HEK293 (cell line): ENCODE results near the gene LPCAT1.

Experiments used
- REPIN1 ChIP-seq: fragments of 450-650 bp; formaldehyde crosslinking; IDR thresholded peaks from 2 replicates; pipeline ENCODE4 v1.5.1; 2017; ENCODE audit warnings: missing biosample characterization, missing genetic modification characterization, low read depth
- SALL2 ChIP-seq: fragments of 450-650 bp; formaldehyde crosslinking; IDR thresholded peaks from 2 replicates; pipeline ENCODE4 v1.5.0; 2017; ENCODE audit warnings: missing biosample characterization, mild to moderate bottlenecking, missing genetic modification characterization, borderline replicate concordance
- ZBTB17 ChIP-seq: fragments of 450-650 bp; formaldehyde crosslinking; IDR thresholded peaks from 2 replicates; pipeline ENCODE4 v1.5.1; 2016; ENCODE audit warnings: missing biosample characterization, missing genetic modification characterization
- ZFHX2 ChIP-seq: fragments of 450-650 bp; formaldehyde crosslinking; conservative IDR thresholded peaks from 2 replicates; pipeline ENCODE4 v1.5.1; 2016; ENCODE audit warnings: missing biosample characterization, missing genetic modification characterization
- ZNF132 ChIP-seq: fragments of 450-650 bp; formaldehyde crosslinking; IDR thresholded peaks from 2 replicates; pipeline ENCODE4 v1.5.1; 2017; ENCODE audit warnings: missing biosample characterization, missing genetic modification characterization, borderline replicate concordance
- ZNF175 ChIP-seq: fragments of 450-650 bp; formaldehyde crosslinking; IDR thresholded peaks from 2 replicates; pipeline ENCODE4 v1.5.1; 2016; ENCODE audit warnings: missing biosample characterization, missing genetic modification characterization
- ZNF341 ChIP-seq: fragments of 450-650 bp; formaldehyde crosslinking; IDR thresholded peaks from 2 replicates; pipeline ENCODE4; 2016; ENCODE audit warnings: low read depth, missing biosample characterization, missing genetic modification characterization
- ZNF423 ChIP-seq: fragments of 450-650 bp; formaldehyde crosslinking; IDR thresholded peaks from 2 replicates; pipeline ENCODE4 v1.5.1; 2016; ENCODE audit warnings: missing biosample characterization, missing genetic modification characterization
- ZNF561 ChIP-seq: fragments of 450-650 bp; IDR thresholded peaks from 2 replicates; pipeline ENCODE4 v1.5.1; 2018; ENCODE audit warnings: missing biosample characterization, missing genetic modification characterization, borderline replicate concordance
- ZNF785 ChIP-seq: fragments of 450-650 bp; formaldehyde crosslinking; IDR thresholded peaks from 2 replicates; pipeline ENCODE4 v1.5.1; 2016; ENCODE audit warnings: missing biosample characterization, missing genetic modification characterization
- TF ChIP-seq, protein P1 (sequence below): fragments of 450-650 bp; formaldehyde crosslinking; IDR thresholded peaks from 2 replicates; pipeline ENCODE4 v1.5.1; 2016; ENCODE audit warnings: missing biosample characterization, missing genetic modification characterization
- TF ChIP-seq, protein P2 (sequence below): fragments of 450-650 bp; formaldehyde crosslinking; IDR thresholded peaks from 2 replicates; pipeline ENCODE4 v1.5.1; 2016; ENCODE audit warnings: missing biosample characterization, missing genetic modification characterization, borderline replicate concordance

DNA sequence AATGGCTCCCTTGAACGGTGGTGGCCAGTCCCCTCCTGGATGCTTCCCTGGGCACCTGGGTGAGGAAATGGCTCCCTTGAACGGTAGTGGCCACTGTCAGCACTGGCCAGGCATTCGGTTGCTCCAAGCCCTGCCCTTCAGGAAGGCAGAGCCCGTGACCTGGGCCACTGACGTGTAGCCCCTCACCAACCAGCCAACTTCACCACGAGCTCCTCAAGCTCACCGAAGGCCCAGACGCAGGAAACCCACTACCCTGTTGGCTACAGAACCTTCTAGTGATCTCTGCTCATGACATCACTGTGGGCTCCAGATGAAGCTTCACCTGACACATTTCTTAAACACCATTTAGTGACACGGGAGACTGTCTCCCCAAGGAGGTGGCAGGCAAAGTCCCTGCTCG lies 87.7 kb downstream of the LPCAT1 start:
- TF ChIP-seq REPIN1 (tag by site-specific recombination) (no peak), ZNF785 (no peak), ZFHX2 (tag by site-specific recombination) (no peak), ZNF341 (no peak), ZBTB17 (tag by site-specific recombination) (no peak), SALL2 (tag by site-specific recombination) (no peak), ZNF561 (tag by site-specific recombination) (no peak), ZNF423 (tag by site-specific recombination) (no peak), ZNF175 (tag by site-specific recombination) (no peak), ZNF132 (no peak)
- TF ChIP-seq, protein P1, sequence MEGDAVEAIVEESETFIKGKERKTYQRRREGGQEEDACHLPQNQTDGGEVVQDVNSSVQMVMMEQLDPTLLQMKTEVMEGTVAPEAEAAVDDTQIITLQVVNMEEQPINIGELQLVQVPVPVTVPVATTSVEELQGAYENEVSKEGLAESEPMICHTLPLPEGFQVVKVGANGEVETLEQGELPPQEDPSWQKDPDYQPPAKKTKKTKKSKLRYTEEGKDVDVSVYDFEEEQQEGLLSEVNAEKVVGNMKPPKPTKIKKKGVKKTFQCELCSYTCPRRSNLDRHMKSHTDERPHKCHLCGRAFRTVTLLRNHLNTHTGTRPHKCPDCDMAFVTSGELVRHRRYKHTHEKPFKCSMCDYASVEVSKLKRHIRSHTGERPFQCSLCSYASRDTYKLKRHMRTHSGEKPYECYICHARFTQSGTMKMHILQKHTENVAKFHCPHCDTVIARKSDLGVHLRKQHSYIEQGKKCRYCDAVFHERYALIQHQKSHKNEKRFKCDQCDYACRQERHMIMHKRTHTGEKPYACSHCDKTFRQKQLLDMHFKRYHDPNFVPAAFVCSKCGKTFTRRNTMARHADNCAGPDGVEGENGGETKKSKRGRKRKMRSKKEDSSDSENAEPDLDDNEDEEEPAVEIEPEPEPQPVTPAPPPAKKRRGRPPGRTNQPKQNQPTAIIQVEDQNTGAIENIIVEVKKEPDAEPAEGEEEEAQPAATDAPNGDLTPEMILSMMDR (tag by site-specific recombination): no peak
- TF ChIP-seq, protein P2, sequence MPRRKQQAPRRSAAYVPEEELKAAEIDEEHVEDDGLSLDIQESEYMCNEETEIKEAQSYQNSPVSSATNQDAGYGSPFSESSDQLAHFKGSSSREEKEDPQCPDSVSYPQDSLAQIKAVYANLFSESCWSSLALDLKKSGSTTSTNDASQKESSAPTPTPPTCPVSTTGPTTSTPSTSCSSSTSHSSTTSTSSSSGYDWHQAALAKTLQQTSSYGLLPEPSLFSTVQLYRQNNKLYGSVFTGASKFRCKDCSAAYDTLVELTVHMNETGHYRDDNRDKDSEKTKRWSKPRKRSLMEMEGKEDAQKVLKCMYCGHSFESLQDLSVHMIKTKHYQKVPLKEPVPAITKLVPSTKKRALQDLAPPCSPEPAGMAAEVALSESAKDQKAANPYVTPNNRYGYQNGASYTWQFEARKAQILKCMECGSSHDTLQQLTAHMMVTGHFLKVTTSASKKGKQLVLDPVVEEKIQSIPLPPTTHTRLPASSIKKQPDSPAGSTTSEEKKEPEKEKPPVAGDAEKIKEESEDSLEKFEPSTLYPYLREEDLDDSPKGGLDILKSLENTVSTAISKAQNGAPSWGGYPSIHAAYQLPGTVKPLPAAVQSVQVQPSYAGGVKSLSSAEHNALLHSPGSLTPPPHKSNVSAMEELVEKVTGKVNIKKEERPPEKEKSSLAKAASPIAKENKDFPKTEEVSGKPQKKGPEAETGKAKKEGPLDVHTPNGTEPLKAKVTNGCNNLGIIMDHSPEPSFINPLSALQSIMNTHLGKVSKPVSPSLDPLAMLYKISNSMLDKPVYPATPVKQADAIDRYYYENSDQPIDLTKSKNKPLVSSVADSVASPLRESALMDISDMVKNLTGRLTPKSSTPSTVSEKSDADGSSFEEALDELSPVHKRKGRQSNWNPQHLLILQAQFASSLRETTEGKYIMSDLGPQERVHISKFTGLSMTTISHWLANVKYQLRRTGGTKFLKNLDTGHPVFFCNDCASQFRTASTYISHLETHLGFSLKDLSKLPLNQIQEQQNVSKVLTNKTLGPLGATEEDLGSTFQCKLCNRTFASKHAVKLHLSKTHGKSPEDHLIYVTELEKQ (tag by site-specific recombination): no peak
